SU-DHL-6 (cell line): Measurements from ENCODE around the gene CUX1.

Source experiments
- H2AFZ ChIP-seq: fragments of 200-600 bp; sonication (generic); 2 replicates; pipeline ENCODE4 v1.6.1; 2014; ENCODE audit warnings: low read depth, mild to moderate bottlenecking, moderate library complexity, mixed read lengths, antibody characterized with exemption, low read length; ENCODE audit not compliant: severe bottlenecking
- H3F3A ChIP-seq: fragments of 200-600 bp; shearing (Covaris generic); 2 replicates; pipeline ENCODE4 v1.6.0; 2016; ENCODE audit warnings: antibody characterized with exemption, mild to moderate bottlenecking; ENCODE audit not compliant: insufficient read depth
- H3K27ac ChIP-seq: fragments of 200-600 bp; sonication (generic); 2 replicates; pipeline ENCODE4 v1.5.1; 2016; ENCODE audit warnings: low read depth, mild to moderate bottlenecking, low read length, moderate library complexity, mixed read lengths
- H3K27me3 ChIP-seq: fragments of 200-600 bp; sonication (generic), shearing (Covaris generic); 2 replicates; pipeline ENCODE4 v1.6.0; 2014; ENCODE audit warnings: mild to moderate bottlenecking, low read length
- H3K36me3 ChIP-seq: fragments of 200-600 bp; sonication (generic); 2 replicates; pipeline ENCODE4 v1.6.1; 2014; ENCODE audit warnings: mild to moderate bottlenecking, low read length, mixed read lengths
- H3K4me2 ChIP-seq: fragments of 300-600, 200-600 bp; shearing (Covaris generic), sonication (generic); 2 replicates; pipeline ENCODE4 v1.6.0; 2014; ENCODE audit warnings: low read length, low read depth, mild to moderate bottlenecking; ENCODE audit not compliant: poor library complexity, severe bottlenecking
- H3K4me3 ChIP-seq: fragments of 200-600 bp; sonication (generic); 2 replicates; pipeline ENCODE4 v1.5.1; 2014; ENCODE audit warnings: antibody characterized with exemption, low read length, mild to moderate bottlenecking, mixed read lengths; ENCODE audit not compliant: insufficient read depth, poor library complexity, severe bottlenecking
- H3K79me2 ChIP-seq: fragments of 200-600 bp; sonication (generic); 2 replicates; pipeline ENCODE4 v1.6.1; 2014; ENCODE audit warnings: mild to moderate bottlenecking, low read length, moderate library complexity; ENCODE audit not compliant: insufficient read depth
- H3K9ac ChIP-seq: fragments of 200-600 bp; sonication (generic); 2 replicates; pipeline ENCODE4 v1.7.0; 2014; ENCODE audit warnings: mild to moderate bottlenecking, low read length
- H3K9me2 ChIP-seq: fragments of 200-600 bp; sonication (generic); replicated peaks from 2 replicates; pipeline ENCODE4 v1.6.1; 2014; ENCODE audit warnings: low read length; ENCODE audit not compliant: insufficient read depth
- H3K9me3 ChIP-seq: fragments of 200-600 bp; sonication (generic); 2 replicates; pipeline ENCODE4 v1.6.1; 2014; ENCODE audit warnings: low read length, mixed read lengths; ENCODE audit not compliant: insufficient read depth
- H4K20me1 ChIP-seq: fragments of 200-600 bp; sonication (generic); 2 replicates; pipeline ENCODE4 v1.6.1; 2014; ENCODE audit warnings: low read depth, mild to moderate bottlenecking, antibody characterized with exemption, low read length, moderate library complexity, mixed read lengths
- EZH2phosphoT487 ChIP-seq: fragments of 200-600 bp; sonication (generic), shearing (Covaris generic); conservative IDR thresholded peaks from 2 replicates; pipeline ENCODE4 v1.6.1; 2018; ENCODE audit warnings: mild to moderate bottlenecking, antibody characterized with exemption, low read length, moderate library complexity, mixed read lengths
- TF ChIP-seq, protein P1 (sequence below): fragments of 200-600 bp; sonication (generic); IDR thresholded peaks from one replicate; pipeline ENCODE4 v1.5.1; 2017; ENCODE audit warnings: antibody characterized with exemption, mild to moderate bottlenecking, low read length, moderate library complexity; ENCODE audit not compliant: insufficient read depth, poor library complexity, severe bottlenecking

The CUX1 gene

GRCh38 chr7:102302025-102302424 lies 484.6 kb downstream of the CUX1 start:
- Histone ChIP-seq H3F3A (peaks cover 77% of the 10 kb centered on the region), H4K20me1 (peaks cover 6% of the 10 kb centered on the region; the same call in 1 of the 2 replicates), H3K9me2 (no peaks in the 10 kb centered on the region), H3K4me2 (peak overlapping the region; percentile 63), H2AFZ (no peak overlapping the region), H3K9ac (peak overlapping the region; percentile 19; the same call in 1 of the 2 replicates), H3K4me3 (no peak overlapping the region), H3K27ac (peak overlapping the region; percentile 96), H3K9me3 (no peaks in the 10 kb centered on the region), H3K27me3 (no peaks in the 10 kb centered on the region), H3K79me2 (peaks cover 61% of the 10 kb centered on the region), H3K36me3 (peaks cover 5% of the 10 kb centered on the region; the same call in 1 of the 2 replicates)
- TF ChIP-seq, protein P1, sequence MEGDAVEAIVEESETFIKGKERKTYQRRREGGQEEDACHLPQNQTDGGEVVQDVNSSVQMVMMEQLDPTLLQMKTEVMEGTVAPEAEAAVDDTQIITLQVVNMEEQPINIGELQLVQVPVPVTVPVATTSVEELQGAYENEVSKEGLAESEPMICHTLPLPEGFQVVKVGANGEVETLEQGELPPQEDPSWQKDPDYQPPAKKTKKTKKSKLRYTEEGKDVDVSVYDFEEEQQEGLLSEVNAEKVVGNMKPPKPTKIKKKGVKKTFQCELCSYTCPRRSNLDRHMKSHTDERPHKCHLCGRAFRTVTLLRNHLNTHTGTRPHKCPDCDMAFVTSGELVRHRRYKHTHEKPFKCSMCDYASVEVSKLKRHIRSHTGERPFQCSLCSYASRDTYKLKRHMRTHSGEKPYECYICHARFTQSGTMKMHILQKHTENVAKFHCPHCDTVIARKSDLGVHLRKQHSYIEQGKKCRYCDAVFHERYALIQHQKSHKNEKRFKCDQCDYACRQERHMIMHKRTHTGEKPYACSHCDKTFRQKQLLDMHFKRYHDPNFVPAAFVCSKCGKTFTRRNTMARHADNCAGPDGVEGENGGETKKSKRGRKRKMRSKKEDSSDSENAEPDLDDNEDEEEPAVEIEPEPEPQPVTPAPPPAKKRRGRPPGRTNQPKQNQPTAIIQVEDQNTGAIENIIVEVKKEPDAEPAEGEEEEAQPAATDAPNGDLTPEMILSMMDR = no peak
- TF ChIP-seq EZH2phosphoT487 = no peak

DNA sequence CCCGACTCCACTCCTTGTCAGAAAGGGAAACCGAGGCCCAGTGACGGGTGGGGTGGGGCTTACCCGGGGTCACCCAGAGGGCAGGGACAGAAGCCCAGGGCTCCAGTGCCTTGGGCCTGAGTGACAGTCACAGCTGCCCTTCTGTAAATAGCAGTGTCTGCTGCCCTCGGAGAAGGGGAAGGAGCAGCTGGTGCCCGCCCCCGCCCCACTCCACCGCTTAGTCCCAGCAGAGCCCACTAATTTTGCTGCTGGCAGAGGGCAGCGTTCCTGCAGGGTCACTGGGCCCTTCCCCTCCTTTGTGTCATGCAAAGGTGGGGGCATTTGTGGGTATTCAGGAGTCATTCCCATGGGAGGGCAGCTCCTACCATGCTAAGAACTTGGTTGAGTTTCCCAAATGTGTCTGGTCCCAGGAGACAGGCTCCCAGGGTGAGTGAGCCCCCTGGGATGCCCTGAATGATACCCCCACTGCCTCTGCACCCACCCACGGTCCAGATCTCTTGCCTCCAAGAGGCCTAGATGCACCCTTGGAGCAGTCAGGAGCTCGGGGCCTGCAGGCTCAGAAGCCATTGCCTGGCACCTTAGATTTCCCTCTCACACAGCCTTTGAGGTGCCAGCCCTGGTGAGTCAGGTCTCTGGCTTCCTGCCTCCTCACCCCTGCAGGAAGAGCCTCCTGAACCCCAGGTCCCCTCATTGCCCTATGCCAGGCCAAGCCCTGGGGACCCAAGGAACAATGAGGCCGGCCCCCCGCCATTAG lies 486.4 kb downstream of the CUX1 start:
- peak overlapping the region; percentile 63 for H3K4me2 ChIP-seq
- H3K9ac ChIP-seq = peak overlapping the region; percentile 57
- peaks cover 62% of the 10 kb centered on the region for H3K79me2 ChIP-seq
- no peaks in the 10 kb centered on the region for H3K27me3 ChIP-seq
- H3K9me3 ChIP-seq = no peaks in the 10 kb centered on the region
- H4K20me1 ChIP-seq = no peaks in the 10 kb centered on the region
- no peak overlapping the region for H2AFZ ChIP-seq
- peak overlapping the region; percentile 96 for H3K27ac ChIP-seq
- TF ChIP-seq, protein P1 = no peak
- no peak for TF ChIP-seq EZH2phosphoT487
- peaks cover 69% of the 10 kb centered on the region for H3F3A ChIP-seq
- H3K9me2 ChIP-seq = no peaks in the 10 kb centered on the region
- H3K36me3 ChIP-seq = peaks cover 19% of the 10 kb centered on the region
- peak overlapping the region; percentile 10 for H3K4me3 ChIP-seq

DNA sequence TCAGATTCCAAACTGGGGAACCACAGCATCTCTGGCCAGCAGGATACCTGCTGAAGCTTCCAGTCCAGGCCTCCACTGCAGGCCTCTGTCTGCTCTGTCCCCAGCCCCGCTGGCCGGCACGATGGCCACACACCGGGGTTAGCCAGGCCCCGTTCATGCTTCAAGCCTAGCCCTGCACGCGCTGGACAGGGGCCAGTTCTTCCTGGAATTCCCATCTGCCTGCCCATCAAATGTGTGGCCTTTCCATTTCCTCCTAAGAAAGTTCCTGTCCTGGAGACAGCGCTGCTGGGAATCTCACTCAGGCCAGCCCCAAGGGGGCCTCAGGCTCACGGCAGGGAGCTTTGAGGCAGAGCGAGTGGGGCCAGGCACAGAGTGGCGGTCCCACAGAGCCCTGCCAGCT lies 487.2 kb downstream of the CUX1 start:
- peaks cover 62% of the 10 kb centered on the region for H3K79me2 ChIP-seq
- H3K9ac ChIP-seq = peak overlapping the region; percentile 57
- H2AFZ ChIP-seq = no peak overlapping the region
- TF ChIP-seq, protein P1 = no peak
- TF ChIP-seq EZH2phosphoT487 = no peak
- peaks cover 21% of the 10 kb centered on the region for H3K36me3 ChIP-seq
- no peaks in the 10 kb centered on the region for H3K27me3 ChIP-seq
- H3K27ac ChIP-seq = peak overlapping the region; percentile 96
- peak overlapping the region; percentile 63 for H3K4me2 ChIP-seq
- peaks cover 68% of the 10 kb centered on the region for H3F3A ChIP-seq
- H4K20me1 ChIP-seq = no peaks in the 10 kb centered on the region
- no peak overlapping the region for H3K4me3 ChIP-seq
- H3K9me2 ChIP-seq = no peaks in the 10 kb centered on the region
- no peaks in the 10 kb centered on the region for H3K9me3 ChIP-seq
